ENCODE results near the gene GPRIN1.
"Not testable (repeated sequence)": the region's sequence is repeated elsewhere in the genome, so short reads cannot be mapped to it uniquely, and the experiment has no call there.

GPRIN1 gene

GRCh38 chr5:176559683-176560082, 50.3 kb downstream of the GPRIN1 start:
- TF ChIP-seq CTCF (IDR thresholded peaks at IDR 0.05; ENCODE audit: low read depth, low read length), result no peak
- Histone ChIP-seq H3K27me3 (ENCODE audit: insufficient read depth, low read depth, severe bottlenecking) (no peaks in the 10 kb centered on the region), H3K9me3 (ENCODE audit: severe bottlenecking) (peaks cover 2% of the 10 kb centered on the region), H3K4me3 (ENCODE audit: low read depth, low read length) (no peak overlapping the region), H3K36me3 (no peaks in the 10 kb centered on the region), H3K27ac (no peak overlapping the region)
- no peak for DNase-seq

GRCh38 chr5:176557846-176558245, 52.1 kb downstream of the GPRIN1 start:
- H3K36me3 ChIP-seq, result no peaks in the 10 kb centered on the region
- no peak overlapping the region for H3K4me3 ChIP-seq (ENCODE audit: low read depth, low read length)
- H3K27ac ChIP-seq, result no peak overlapping the region
- DNase-seq, result no peak
- H3K9me3 ChIP-seq (ENCODE audit: severe bottlenecking), result peaks cover 2% of the 10 kb centered on the region
- no peak for TF ChIP-seq CTCF (IDR thresholded peaks at IDR 0.05; ENCODE audit: low read depth, low read length)
- no peaks in the 10 kb centered on the region for H3K27me3 ChIP-seq (ENCODE audit: insufficient read depth, low read depth, severe bottlenecking)

GRCh38 chr5:176553260-176554085, 56.5 kb downstream of the GPRIN1 start:
- TF ChIP-seq CTCF (IDR thresholded peaks at IDR 0.05; ENCODE audit: low read depth, low read length), result no peak
- Histone ChIP-seq H3K4me3 (ENCODE audit: low read depth, low read length) (no peak overlapping the region), H3K36me3 (no peaks in the 10 kb centered on the region), H3K27me3 (ENCODE audit: insufficient read depth, low read depth, severe bottlenecking) (no peaks in the 10 kb centered on the region), H3K27ac (no peak overlapping the region), H3K9me3 (ENCODE audit: severe bottlenecking) (no peaks in the 10 kb centered on the region)
- no peak for DNase-seq

- no peaks in the 10 kb centered on the region for H3K36me3 ChIP-seq
- no peaks in the 10 kb centered on the region for H3K9me3 ChIP-seq (ENCODE audit: severe bottlenecking)
- no peak for DNase-seq
- H3K4me3 ChIP-seq (ENCODE audit: low read depth, low read length), result no peak overlapping the region
- H3K27me3 ChIP-seq (ENCODE audit: insufficient read depth, low read depth, severe bottlenecking), result no peaks in the 10 kb centered on the region
- no peak overlapping the region for H3K27ac ChIP-seq
- TF ChIP-seq CTCF (IDR thresholded peaks at IDR 0.05; ENCODE audit: low read depth, low read length), result no peak
These were observed 57.6 kb downstream of the GPRIN1 start for GRCh38 chr5:176552332-176552869.

- not testable (repeated sequence) for H3K27ac ChIP-seq; DNase-seq; H3K4me3 ChIP-seq (ENCODE audit: low read depth, low read length); H3K27me3 ChIP-seq (ENCODE audit: insufficient read depth, low read depth, severe bottlenecking); H3K36me3 ChIP-seq; H3K9me3 ChIP-seq (ENCODE audit: severe bottlenecking)
These were observed 59.0 kb downstream of the GPRIN1 start for GRCh38 chr5:176550937-176551336.

GRCh38 chr5:176550275-176550831, 59.6 kb downstream of the GPRIN1 start:
- no peak for DNase-seq
- Histone ChIP-seq H3K9me3 (ENCODE audit: severe bottlenecking) (no peaks in the 10 kb centered on the region), H3K27ac (no peak overlapping the region), H3K36me3 (no peaks in the 10 kb centered on the region), H3K27me3 (ENCODE audit: insufficient read depth, low read depth, severe bottlenecking) (no peaks in the 10 kb centered on the region), H3K4me3 (ENCODE audit: low read depth, low read length) (no peak overlapping the region)
- TF ChIP-seq CTCF (IDR thresholded peaks at IDR 0.05; ENCODE audit: low read depth, low read length), result no peak

Data from WERI-Rb-1 (cell line).